Left ventricle myocardium inferior (tissue), 1 donor: Measurements from ENCODE around the gene TNN. TPM values are rescaled to one million over a fixed set of nuclear protein-coding genes. Genes with fewer than 3 reads are reported as not detected.

Experiments
- DNase-seq: peaks from one replicate; pipeline ENCODE4 v3.0.0-alpha.2; 2020
- H3K27ac ChIP-seq: fragments of 200-600 bp; replicated peaks from 2 replicates; pipeline ENCODE4 v1.8.0; 2021
- H3K27me3 ChIP-seq: fragments of 200-600 bp; 2 replicates; pipeline ENCODE4 v1.8.0; 2021; ENCODE audit warnings: low read depth
- H3K36me3 ChIP-seq: fragments of 200-600 bp; 2 replicates; pipeline ENCODE4 v1.8.0; 2021
- H3K4me1 ChIP-seq: fragments of 200-600 bp; 2 replicates; pipeline ENCODE4 v1.8.0; 2021
- H3K4me3 ChIP-seq: fragments of 200-600 bp; 2 replicates; pipeline ENCODE4 v1.8.0; 2021; ENCODE audit warnings: mild to moderate bottlenecking, moderate library complexity
- H3K9me3 ChIP-seq: fragments of 200-600 bp; replicated peaks from 2 replicates; pipeline ENCODE4 v1.8.0; 2021
- intact Hi-C: fragments of 100-400 bp; cut with micrococcal nuclease; formaldehyde crosslinking; loops from one replicate; pipeline ENCODE4 v1.11.0; 2022
- total RNA-seq: library from RNA; stranded (reverse); fragmentation: NEBNext Ultra II Directional; extraction: Animal tissue kit (Norgen Biotek cat#: 25700); gene quantifications from one replicate; pipeline ENCODE4 v1.2.1, GENCODE V29; 2021
- TF ChIP-seq, protein P1 (sequence below): fragments of 200-600 bp; IDR thresholded peaks from 2 replicates; pipeline ENCODE4 v1.8.0; 2021; ENCODE audit warnings: antibody characterized with exemption, mild to moderate bottlenecking, borderline replicate concordance
- donor health status: DM: no; HTN: yes; CAD: no; lungs with severe emphysema.

TNN gene
- total RNA-seq, 1 donor from 2014 or later = not detected

GRCh38 chr1:175162955-175163354 lies 95.3 kb downstream of the TNN start:
- H3K9me3 ChIP-seq = no peaks in the 10 kb centered on the region
- H3K27ac ChIP-seq = no peak overlapping the region
- peaks cover 83% of the 10 kb centered on the region for H3K36me3 ChIP-seq
- DNase-seq = no peak
- TF ChIP-seq, protein P1, sequence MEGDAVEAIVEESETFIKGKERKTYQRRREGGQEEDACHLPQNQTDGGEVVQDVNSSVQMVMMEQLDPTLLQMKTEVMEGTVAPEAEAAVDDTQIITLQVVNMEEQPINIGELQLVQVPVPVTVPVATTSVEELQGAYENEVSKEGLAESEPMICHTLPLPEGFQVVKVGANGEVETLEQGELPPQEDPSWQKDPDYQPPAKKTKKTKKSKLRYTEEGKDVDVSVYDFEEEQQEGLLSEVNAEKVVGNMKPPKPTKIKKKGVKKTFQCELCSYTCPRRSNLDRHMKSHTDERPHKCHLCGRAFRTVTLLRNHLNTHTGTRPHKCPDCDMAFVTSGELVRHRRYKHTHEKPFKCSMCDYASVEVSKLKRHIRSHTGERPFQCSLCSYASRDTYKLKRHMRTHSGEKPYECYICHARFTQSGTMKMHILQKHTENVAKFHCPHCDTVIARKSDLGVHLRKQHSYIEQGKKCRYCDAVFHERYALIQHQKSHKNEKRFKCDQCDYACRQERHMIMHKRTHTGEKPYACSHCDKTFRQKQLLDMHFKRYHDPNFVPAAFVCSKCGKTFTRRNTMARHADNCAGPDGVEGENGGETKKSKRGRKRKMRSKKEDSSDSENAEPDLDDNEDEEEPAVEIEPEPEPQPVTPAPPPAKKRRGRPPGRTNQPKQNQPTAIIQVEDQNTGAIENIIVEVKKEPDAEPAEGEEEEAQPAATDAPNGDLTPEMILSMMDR = no peak
- peaks cover 12% of the 10 kb centered on the region for H3K4me1 ChIP-seq
- intact Hi-C loops = no loop called here
- H3K27me3 ChIP-seq = no peaks in the 10 kb centered on the region
- H3K4me3 ChIP-seq = no peak overlapping the region

DNA sequence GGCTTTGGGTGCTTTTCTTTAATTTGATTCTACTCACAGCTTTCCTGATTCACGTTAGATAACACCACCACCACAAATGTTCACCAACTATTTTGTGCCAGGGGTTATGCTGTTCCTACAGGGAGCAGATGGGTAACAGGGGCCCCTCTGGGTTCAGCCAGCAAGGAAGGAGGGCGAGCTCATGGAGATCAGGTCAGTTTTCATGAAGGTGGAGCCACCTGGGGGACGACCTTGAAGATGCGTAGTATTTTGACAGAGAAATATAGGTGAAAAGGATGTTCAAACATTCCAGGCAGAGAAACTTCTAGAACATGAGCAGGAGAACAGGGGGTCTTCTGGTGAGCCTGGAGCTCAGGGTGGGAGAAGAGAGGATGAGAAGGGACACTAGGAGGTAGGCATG lies 96.1 kb downstream of the TNN start:
- no peak for DNase-seq
- intact Hi-C loops = no loop called here
- no peak overlapping the region for H3K4me3 ChIP-seq
- H3K4me1 ChIP-seq = peaks cover 12% of the 10 kb centered on the region
- H3K9me3 ChIP-seq = no peaks in the 10 kb centered on the region
- H3K27me3 ChIP-seq = no peaks in the 10 kb centered on the region
- H3K36me3 ChIP-seq = peaks cover 76% of the 10 kb centered on the region
- TF ChIP-seq, protein P1 = no peak
- no peak overlapping the region for H3K27ac ChIP-seq

- Histone ChIP-seq H3K4me3 (no peak overlapping the region), H3K36me3 (peaks cover 66% of the 10 kb centered on the region), H3K9me3 (no peaks in the 10 kb centered on the region), H3K4me1 (peaks cover 22% of the 10 kb centered on the region), H3K27me3 (no peaks in the 10 kb centered on the region), H3K27ac (no peak overlapping the region)
- TF ChIP-seq, protein P1 = no peak
- intact Hi-C loops = no loop called here
- DNase-seq = no peak
Measured at GRCh38 chr1:175164751-175165150, 97.1 kb downstream of the TNN start.

- no peak overlapping the region for H3K4me3 ChIP-seq
Measured at GRCh38 chr1:175166746-175167145, 99.1 kb downstream of the TNN start.

DNA sequence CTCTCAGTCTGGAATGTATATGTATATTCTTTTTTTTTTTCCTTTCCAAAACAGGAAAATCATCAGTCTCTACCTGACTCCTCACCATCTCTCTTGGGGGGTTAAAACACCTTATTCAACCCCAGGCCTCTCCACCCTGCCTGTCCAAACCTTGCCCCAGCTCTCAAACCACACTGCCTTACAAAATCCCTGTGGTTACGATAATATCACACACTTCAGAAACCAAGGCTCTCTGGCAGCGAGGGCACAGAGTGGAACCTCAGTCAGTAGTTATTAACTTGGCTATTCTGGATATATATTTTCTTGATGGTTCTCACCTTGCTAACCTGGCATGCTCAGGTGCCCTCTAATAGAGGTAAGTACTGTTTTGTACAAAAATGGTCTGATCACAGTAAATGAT lies 100.2 kb downstream of the TNN start:
- TF ChIP-seq, protein P1 = no peak
- Histone ChIP-seq H3K36me3 (peaks cover 48% of the 10 kb centered on the region), H3K4me1 (peaks cover 46% of the 10 kb centered on the region), H3K27me3 (no peaks in the 10 kb centered on the region), H3K9me3 (no peaks in the 10 kb centered on the region), H3K27ac (no peak overlapping the region), H3K4me3 (no peak overlapping the region)
- intact Hi-C loops = no loop called here
- no peak for DNase-seq

More at GRCh38 chr1:175166746-175167145, 99.1 kb downstream of the TNN start:
- H3K27ac ChIP-seq = no peak overlapping the region
- peaks cover 46% of the 10 kb centered on the region for H3K36me3 ChIP-seq
- no peaks in the 10 kb centered on the region for H3K9me3 ChIP-seq
- intact Hi-C loops = no loop called here
- no peaks in the 10 kb centered on the region for H3K27me3 ChIP-seq
- DNase-seq = no peak
- TF ChIP-seq, protein P1 = no peak
- H3K4me1 ChIP-seq = peaks cover 41% of the 10 kb centered on the region

DNA sequence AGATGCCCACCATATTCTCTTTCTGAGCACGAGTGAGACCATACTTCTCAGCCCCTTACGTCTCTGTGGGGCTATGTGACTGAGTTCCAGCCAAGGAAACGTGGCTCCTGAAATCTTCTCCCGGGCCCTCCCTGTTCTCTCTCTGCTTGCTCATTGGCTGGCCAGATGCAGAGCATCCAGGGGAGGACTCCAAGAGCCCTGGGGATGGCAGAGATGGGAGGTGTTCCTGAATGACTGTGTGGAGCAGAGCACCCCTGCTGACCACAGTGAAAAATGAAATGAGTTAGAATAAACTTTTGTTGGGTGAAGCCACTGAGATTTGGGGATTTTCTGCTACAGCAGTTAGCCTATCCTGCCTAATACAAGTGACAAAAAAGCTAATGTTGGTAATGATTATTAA lies 101.1 kb downstream of the TNN start:
- H3K4me1 ChIP-seq = peaks cover 37% of the 10 kb centered on the region
- intact Hi-C loops = no loop called here
- H3K9me3 ChIP-seq = no peaks in the 10 kb centered on the region
- DNase-seq = no peak
- H3K27me3 ChIP-seq = no peaks in the 10 kb centered on the region
- no peak overlapping the region for H3K27ac ChIP-seq
- H3K4me3 ChIP-seq = no peak overlapping the region
- H3K36me3 ChIP-seq = peaks cover 48% of the 10 kb centered on the region
- TF ChIP-seq, protein P1 = no peak
